ENCODE results near the gene THYN1. TPM values are rescaled to one million over a fixed set of nuclear protein-coding genes. Genes with fewer than 3 reads are reported as not detected.

The THYN1 gene
- total and polyA plus RNA-seq, 2 of the 13 experiments (the other 11 are each of a cell fraction or from before 2014, with no cell fraction given), result 36.1 to 87.6 TPM

GRCh38 chr11:134270250-134270714, 17.1 kb upstream of the THYN1 start:
- Histone ChIP-seq H3K27me3 (ENCODE audit: control insufficient read depth in 1 of 2, insufficient read depth in 2 of 2, low read length in 2 of 2) (peaks cover 0 to 21% of the 10 kb centered on the region in 2 experiments; a peak in 2 of 5 replicates), H2AFZ (ENCODE audit: low read length) (no peak overlapping the region), H3K79me2 (ENCODE audit: insufficient read depth, low read length) (no peaks in the 10 kb centered on the region), H3K27ac (ENCODE audit: extremely low read length, insufficient read depth, low read length) (no peak overlapping the region), H3K4me2 (ENCODE audit: low read depth, low read length) (no peak overlapping the region), H3K9ac (ENCODE audit: insufficient read depth, low read depth, low read length) (no peak overlapping the region), H4K20me1 (ENCODE audit: insufficient read depth, low read length) (no peaks in the 10 kb centered on the region), H3K9me3 (ENCODE audit: low read length) (no peaks in the 10 kb centered on the region), H3K4me1 (ENCODE audit: insufficient read depth, low read length) (peaks cover 20% of the 10 kb centered on the region), H3K36me3 (replicated peaks in 1 of 2; ENCODE audit: control insufficient read depth in 1 of 2, insufficient read depth in 2 of 2, low read length in 2 of 2) (no peaks in the 10 kb centered on the region), H3K4me3 (replicated peaks in 1 of 3; ENCODE audit: insufficient read depth in 1 of 3, low read depth in 2 of 3, low read length in 3 of 3) (no peak overlapping the region)
- intact Hi-C loops (cut with micrococcal nuclease; ENCODE audit: unreplicated experiment) (no loop called here), in situ Hi-C loops (cut with HindIII; ENCODE audit: extremely low pct_ligation_motif_present, low pct_unique_long_range_greater_than_20kb) (no loop called here)
- DNase-seq (ENCODE audit: low spot score), result peak; percentile 21
- POLR2A ChIA-PET, result no interaction called here
- FAIRE-seq, result no peak
- CTCF ChIA-PET (ENCODE audit: low intra/inter-chr PET ratio, low total read pairs), result no interaction called here
- 0% methylated on average over 5 of the region's 5 CpGs for WGBS (ENCODE audit: low lambda C conversion rate)
- peak; percentile 60 for ATAC-seq
- TF ChIP-seq ZNF7 (CRISPR knock-in tag; IDR thresholded peaks at IDR 0.05), result 0 out of 2 replicates have a peak, but pooled peaks have one; percentile 25
- no peak for TF ChIP-seq EZH2 (conservative IDR thresholded peaks at IDR 0.05; ENCODE audit: low read depth, low read length)
- no peak for TF ChIP-seq TOE1 (CRISPR knock-in tag; IDR thresholded peaks at IDR 0.05)
- TF ChIP-seq STAG1 (CRISPR knock-in tag; IDR thresholded peaks at IDR 0.05), result peak; percentile 36
- TF ChIP-seq, protein P1, sequence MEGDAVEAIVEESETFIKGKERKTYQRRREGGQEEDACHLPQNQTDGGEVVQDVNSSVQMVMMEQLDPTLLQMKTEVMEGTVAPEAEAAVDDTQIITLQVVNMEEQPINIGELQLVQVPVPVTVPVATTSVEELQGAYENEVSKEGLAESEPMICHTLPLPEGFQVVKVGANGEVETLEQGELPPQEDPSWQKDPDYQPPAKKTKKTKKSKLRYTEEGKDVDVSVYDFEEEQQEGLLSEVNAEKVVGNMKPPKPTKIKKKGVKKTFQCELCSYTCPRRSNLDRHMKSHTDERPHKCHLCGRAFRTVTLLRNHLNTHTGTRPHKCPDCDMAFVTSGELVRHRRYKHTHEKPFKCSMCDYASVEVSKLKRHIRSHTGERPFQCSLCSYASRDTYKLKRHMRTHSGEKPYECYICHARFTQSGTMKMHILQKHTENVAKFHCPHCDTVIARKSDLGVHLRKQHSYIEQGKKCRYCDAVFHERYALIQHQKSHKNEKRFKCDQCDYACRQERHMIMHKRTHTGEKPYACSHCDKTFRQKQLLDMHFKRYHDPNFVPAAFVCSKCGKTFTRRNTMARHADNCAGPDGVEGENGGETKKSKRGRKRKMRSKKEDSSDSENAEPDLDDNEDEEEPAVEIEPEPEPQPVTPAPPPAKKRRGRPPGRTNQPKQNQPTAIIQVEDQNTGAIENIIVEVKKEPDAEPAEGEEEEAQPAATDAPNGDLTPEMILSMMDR (CRISPR knock-in tag; IDR thresholded peaks at IDR 0.05), result peak; percentile 51
- TF ChIP-seq, protein P2, sequence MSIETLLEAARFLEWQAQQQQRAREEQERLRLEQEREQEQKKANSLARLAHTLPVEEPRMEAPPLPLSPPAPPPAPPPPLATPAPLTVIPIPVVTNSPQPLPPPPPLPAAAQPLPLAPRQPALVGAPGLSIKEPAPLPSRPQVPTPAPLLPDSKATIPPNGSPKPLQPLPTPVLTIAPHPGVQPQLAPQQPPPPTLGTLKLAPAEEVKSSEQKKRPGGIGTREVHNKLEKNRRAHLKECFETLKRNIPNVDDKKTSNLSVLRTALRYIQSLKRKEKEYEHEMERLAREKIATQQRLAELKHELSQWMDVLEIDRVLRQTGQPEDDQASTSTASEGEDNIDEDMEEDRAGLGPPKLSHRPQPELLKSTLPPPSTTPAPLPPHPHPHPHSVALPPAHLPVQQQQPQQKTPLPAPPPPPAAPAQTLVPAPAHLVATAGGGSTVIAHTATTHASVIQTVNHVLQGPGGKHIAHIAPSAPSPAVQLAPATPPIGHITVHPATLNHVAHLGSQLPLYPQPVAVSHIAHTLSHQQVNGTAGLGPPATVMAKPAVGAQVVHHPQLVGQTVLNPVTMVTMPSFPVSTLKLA (IDR thresholded peaks at IDR 0.05), result peak; percentile 11; the same call in 1 of the 2 replicates
- no TSS peak for BruUV-seq (replicated peaks)
